ENCODE data around the gene PRDM12.

- TF ChIP-seq CTCF (IDR thresholded peaks at IDR 0.05; ENCODE audit: low read depth, low read length, poor library complexity, severe bottlenecking): no peak
- no peak for TF ChIP-seq EZH2phosphoT487 (IDR thresholded peaks at IDR 0.05; ENCODE audit: borderline replicate concordance, low read length)
Measured at GRCh38 chr9:130720762-130721161, 56.4 kb downstream of the PRDM12 start.

All from DOHH2 (cell line).